NCI-H1105 treated with DMSO at 0.1 percent for 48 hours (cell line): ENCODE data around the gene COG7.
"Not testable (repeated sequence)": the region's sequence is repeated elsewhere in the genome, so short reads cannot be mapped to it uniquely, and the experiment has no call there.

ENCODE experiments used
- DNase-seq: peaks from one replicate; lab custom pipeline; 2025; lab: John Stamatoyannopoulos, UW

COG7 gene

DNA sequence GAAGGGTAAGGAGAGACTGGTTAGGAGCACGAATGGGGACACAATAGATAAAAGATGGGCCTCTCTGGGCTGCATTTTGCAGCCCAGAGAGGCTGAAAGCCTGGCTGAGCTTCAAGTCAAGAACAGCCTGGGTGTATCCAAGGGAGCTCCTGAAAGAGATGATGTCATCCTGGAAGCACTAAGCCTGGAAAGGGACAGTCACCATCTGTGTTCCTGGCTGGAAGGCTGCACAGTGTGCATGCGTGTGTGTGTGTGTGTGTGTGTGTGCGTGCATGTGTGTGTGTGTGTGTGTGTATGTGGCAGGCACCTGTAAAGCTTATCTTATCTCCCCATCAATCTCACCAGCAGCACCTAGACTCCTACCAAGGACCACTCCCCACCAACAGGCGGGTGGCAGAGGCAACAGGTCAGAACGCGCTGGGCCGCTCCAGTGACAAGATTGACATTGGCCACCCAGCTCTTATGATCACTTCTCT is 44.1 kb downstream of the COG7 start:
- DNase-seq: peak; percentile 63

DNA sequence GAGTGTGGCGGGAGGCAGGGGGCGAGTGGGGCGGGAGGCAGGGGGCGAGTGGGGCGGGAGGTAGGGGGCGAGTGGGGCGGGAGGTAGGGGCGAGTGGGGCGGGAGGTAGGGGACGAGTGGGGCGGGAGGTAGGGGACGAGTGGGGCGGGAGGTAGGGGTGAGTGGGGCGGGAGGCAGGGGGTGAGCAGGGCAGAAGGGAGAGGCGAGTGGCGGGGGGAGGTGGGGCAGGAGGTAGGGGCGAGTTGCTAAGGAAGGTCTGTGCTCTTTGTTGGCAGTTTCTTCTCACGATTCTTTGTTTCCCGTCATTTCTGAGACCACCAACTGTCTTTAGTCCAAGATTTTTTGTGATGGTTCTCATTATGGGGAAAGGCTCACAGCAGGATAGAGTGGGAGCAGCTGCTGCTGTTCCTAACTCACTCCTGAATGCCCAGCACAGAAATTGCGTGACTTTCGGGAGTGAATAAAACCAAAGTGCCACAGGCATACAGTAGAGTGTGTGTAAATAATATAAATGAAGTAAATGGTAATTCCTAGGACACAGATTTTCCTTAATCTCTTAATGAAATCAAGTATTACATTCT is 44.7 kb downstream of the COG7 start:
- DNase-seq: no peak

DNA sequence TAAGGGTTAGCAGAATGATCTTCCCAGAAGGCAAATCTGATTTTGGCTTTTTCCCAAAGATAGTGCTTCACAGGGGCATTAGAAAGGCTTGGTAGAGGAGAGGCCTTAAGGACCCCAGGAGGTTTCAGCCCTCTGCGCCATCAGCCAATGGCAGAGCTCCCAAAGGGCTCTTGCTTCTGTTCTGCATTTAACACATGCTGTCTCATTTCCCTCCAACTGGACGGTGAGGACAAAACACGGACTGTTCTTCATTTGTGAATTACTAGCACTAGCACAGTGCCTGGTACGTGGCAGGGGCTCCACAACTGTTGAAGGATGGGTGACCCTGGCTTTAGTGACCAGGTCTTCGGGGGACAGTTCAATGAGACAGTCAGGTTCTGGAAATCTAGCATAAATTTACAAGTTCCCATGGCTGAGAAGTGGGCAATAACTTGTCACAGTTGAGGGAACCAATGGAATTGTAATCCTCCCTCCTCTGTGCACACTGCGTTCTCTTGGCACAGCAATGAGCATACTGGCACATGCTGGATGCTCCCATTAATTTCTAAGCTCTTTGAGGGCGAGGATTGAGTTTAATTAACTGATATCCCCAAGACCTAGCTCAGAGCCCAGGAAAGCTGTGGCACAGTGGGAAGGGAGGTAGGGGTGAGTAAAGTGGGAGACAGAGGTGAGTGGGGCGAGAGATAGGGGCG is 45.4 kb downstream of the COG7 start:
- no peak for DNase-seq

DNA sequence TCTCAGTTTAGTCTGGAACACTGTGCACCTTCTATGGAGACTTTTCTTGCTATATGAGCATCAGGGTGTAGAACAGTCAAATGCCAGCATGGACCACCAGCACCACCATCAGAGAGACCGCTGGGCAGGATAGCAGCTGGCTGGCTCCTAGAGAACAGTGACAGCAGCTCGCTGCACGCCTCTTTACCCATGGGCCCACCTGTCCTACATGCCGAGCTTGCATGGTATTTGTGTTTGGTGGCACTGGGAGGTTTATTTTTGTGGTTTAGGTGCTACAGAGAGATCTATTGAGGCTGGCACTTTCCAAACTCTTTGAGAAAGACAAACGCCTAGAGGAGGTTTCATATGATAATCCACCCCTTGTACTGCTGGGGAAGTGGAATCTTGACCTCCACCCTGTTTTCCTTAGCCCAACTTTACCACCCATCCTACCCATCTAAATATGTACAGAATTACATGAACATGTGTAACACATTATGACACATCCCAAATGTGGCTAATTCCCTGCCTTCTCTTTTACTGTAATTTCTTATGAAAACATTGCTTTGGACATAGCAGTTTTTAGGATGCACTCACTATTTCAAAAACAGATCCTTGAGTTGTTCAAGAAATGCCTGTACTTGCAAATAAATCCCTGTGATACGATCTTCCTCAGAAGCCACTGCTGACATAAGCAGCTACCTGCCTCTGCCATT is 46.3 kb downstream of the COG7 start:
- DNase-seq: no peak

DNA sequence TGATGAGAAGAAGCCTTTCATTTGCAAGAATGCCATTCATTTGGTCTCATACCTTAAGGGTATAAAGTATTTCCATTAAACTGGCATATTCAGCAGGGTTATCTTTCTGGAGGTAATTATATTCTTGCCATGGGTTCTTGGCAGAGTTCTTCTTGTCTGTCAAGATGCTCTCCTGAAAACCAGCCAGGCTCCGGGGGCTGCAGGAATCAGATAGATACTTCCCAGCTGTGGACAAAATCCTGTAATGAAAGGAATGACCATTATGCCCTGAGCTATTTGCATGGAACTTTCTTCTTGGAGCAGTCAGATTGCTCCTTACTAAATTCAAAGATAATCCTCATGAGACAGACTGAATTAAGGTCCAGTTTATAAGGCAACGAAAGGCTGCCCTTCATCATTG is 47.0 kb downstream of the COG7 start:
- no peak for DNase-seq

DNA sequence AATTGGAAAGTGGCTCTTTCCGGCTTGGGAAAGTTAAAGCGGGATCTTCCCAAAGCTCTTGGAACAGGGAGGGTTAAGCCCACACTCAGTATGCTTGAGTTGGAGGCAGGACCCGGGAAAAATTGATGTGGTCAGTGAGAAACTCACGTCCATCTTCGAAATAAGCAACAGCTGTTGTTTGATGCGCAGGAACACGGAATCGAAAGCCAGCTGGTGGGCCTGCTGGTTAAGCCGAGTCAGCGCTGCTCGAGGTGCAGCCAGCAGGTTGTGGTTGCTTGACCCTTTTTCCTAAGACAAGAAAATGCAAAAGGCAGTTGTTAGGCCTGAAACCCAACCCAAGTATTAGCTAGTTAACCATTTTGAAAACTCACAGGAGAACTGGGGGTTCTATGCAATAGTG is 49.4 kb downstream of the COG7 start:
- no peak for DNase-seq

DNA sequence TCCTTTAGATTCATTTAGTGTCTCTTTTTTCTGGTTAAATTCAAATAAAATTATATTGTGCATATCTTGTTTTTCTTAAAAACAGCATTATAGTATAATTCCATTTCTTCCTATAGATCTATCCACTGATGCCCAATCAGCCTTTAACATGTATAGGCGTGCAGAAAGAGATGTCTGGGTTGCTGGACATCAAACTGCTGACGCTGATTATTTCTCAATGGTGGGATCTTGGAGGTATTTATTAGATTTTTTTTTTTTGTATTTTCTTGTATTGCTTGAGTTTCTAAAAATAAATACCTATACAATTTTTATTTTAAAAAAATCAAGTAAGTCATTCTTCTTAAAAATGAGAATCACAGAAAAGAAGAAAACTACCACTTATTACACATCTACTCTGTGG is 50.9 kb downstream of the COG7 start:
- no peak for DNase-seq

DNA sequence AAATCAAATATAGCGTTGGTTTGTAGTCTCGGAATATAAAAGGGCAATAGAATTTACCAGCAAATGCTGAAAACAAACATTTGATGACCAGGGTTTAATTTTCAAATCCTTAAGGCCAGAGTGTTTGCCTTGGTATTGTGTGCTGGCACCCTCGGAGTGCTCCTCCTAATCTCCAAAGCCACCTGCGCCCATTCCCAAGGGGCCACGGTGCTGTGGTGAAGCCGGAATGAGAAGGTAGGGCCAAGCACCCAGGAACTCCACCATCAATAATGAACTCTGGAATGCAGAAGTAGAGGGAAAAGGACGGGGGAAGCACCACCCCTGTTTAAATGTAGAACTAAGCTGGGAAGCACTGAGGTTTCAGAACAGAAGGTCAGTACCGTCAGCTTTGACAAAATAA is 51.9 kb downstream of the COG7 start:
- no peak for DNase-seq

DNA sequence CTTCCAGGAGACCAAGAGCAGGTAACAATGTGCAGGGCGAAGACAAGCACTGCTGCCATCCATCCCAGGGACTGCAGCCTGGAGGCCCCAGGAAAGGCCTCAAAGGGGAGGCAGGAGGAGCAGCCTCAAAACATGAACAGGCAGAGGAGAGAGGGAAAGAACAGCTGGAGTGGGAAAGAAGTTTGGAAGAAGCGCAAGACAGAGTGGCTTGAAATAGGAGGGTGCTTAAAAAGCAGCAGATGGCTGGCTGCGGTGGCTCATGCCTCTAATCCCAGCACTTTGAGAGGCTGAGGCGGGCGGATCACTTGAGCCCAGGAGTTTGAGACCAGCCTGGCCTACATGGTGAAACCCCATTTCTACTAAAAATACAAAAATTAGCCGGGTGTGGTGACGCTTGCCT is 52.5 kb downstream of the COG7 start:
- not testable (repeated sequence) for DNase-seq

DNA sequence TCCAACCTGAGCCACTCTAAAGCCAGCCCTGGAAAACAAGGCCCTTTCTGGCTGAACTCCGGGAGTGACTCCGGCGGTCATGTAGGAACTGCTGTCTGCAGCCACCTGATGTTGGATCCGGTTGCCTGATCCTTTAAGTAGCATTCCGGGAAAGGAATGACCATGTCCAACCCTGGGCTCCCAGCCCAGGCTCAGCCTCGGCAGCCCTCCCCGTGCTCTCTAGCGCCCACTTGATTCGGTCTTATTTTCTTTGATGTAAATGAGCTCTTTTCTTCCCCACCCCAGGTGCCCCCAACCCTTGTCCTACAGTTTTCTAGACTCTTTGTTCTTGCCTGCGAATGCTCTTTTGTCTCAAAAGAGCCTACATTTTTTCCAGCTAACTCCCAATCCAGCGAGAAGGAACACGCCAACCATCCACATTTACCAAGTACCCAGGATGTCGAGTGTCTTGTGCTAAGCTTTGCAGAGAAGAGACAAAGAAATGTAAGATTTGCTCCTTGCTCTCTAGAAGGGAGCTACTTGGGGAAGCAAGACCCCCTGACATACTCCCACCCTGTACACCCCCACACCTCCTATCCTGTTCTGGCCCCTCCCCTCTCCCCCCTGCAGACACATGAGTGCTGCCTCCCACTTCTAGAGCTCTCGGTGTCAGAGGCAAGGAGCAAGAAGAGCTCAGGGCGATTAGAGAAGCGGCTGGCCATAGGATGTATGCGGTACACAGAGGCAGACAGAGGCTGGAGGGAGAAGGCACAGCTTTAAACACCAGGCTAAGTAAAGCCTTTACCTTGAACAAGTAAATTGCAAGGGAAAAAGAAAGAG is 53.8 kb downstream of the COG7 start:
- DNase-seq: no peak

DNA sequence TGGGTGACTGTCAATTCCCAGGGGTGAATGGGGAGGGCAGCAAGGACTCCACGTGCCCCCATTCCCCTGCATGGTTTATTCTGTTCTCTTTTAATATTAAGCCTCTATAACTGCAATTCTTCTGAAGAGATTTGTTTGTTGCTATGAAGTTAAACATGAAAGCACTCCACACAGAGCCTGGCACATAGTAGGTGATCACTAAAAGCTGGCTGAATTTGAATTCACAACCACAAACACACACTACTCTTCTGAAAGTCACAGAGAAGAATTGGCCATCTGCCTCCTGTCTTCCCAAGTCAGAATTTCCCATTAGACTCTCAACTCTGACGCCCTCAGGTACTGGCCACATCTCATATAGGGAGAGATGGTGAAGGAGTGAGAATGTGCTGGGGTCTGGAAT is 55.5 kb downstream of the COG7 start:
- no peak for DNase-seq

DNA sequence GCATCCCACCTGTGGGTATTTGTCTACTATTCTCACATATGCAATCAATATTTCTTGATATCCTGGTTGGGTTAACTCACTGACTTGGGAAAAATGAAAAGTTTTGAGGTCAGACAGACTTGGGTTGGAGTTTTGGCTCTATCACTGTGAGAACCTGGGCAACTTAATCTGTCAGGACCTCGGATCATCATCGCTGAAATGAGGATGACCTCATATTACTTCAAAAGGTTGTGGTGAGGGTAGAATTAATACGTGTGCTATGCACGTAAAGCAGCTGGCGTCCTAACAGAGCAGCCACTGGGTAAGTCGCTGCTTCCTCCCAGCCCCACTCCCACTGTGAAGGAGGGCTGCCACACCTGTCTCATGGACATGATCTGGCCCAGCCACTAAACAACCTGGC is 57.3 kb downstream of the COG7 start:
- DNase-seq: no peak

DNA sequence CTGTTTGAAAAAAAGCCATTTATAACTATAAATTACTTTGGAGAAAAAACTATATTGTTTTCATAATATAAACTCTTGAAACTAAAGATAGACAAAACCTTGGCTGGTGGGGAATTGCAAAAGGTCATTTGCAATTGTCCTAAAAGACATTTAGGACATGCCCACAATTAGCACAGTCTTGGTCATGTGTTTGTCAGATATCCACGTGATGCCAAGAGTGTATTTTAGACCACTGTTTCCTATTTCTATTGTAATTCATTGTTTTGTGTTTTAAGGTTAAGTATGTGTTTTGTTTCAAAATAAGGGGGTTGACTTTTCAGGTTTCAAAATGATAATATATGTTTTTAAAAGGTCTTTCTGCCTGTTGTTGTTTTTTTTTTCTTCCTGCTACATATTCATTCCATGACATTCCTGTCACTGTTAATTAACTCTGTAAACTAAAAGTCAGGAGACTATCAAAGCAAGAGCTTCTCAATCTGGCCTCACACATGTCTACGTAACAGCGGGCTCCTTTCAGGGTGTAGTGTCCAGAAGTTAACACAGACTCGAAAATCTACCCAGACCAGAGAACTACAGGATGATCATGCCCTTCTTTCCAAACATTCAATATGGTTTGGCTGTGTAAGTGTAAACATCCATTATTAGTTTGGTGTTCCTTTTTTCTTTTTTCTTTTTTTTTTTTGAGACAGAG is 58.7 kb downstream of the COG7 start:
- no peak for DNase-seq

DNA sequence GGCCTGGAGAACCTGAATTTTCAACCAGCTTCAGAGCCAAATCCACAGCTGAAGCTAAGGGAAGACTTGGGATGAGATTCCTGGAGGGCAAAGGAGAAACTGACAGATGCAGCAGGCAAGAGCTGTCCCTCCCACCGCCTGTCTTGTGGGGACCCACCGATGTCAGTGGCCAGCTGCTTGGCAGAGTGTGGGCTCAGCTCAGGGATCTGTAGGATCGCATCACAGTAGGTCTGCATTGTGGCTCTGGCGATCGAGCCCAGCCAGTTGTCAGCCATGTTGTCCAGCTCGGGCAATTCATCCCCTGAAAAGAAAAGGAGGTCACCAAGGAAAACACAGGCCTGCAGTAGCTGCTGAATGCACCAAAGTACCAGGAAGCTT is 60.8 kb downstream of the COG7 start:
- DNase-seq: no peak

DNA sequence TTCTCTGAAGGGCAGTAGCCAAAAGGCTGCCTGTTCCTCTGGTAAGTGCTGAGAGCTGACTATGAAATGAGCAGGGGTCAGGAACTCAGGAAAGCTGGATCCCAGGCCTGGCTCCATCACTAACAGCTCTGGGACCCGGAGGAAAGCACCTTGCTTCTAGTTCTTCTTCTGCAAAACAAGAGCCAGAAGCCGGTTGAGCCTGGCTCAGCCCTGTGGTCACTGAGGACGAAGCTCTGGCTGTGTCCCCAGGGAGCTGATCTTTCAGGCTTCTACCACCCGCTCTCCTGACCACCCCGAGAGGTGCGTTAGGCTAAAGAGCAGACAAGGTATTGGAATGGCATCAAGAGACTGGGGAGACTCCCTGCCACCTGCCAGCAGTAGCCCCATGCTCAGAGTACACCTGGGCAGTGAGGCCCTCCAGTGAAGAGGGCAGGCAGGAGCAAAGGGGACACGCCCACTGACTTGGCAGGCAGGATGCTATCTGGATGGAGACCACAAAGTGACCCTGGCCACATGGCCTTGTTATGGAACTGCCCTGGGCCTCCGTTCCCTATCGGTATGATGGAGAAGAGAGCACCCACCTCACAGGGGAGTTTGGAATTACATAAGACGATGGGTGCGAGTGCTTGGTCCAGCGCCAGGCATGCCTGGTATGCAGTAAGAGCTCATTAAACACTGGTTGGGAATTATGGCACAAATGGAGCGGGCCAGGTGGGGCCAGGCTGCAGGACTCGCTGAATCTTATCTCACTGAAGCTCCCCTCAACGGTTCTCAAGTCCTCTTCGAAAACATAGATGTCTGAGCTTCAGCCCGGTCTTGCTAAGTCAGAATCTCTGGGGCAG is 61.4 kb downstream of the COG7 start:
- DNase-seq: no peak

DNA sequence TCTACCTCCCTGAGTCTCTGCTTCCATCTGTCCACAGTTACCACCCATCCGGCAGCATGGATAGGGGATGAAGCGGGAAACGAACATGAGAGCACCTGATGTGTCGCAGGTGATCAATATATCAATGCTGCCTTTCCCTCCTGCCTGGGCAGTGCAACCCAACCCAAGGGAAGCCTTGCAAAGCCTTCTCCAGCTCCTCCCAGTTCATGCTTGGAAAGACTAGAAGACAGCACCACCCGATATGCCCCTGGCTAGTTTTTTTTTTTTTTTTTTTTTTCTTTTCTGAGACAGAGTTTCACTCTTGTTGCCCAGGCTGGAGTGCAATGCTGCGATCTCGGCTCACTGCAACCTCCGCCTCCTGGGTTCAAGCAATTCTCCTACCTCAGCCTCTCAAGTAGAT is 63.1 kb downstream of the COG7 start:
- not testable (repeated sequence) for DNase-seq

DNA sequence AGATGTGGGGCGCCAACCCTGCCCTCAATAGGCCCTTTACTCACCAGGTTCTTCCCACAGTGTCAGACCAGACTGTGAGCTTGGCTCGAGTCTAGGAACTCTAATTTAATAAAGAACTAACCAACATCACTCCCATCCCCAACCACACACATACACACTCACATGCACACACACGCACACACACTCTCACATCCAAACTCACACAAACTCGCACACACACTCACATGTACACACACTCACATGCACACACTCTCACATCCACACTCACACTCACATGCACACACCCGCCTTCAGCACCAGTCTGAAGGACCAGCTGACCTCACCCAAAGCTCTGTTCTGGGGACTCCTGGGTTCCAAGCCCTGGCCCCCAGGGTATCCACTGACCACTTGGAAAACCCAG is 63.8 kb downstream of the COG7 start:
- no peak for DNase-seq

DNA sequence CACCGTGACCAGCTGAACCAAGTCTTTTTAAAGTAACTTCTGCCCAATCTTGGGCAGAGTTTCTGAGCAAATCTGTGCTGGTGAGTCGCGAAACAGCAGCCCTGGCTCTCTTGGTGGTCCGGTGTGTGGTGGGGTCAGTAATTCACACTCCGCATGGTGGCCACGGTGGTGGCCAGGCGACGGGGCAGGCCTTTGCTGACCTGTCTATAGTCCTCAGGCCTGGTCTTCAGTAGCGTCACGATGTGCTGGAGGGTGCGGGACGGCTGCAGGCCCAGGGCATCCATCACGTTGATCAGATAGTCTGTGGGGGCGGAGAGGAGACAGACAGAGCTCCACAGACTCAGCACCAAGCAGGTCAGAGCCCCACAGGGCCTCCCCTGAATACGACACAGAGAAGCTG is 64.2 kb downstream of the COG7 start:
- DNase-seq: no peak

DNA sequence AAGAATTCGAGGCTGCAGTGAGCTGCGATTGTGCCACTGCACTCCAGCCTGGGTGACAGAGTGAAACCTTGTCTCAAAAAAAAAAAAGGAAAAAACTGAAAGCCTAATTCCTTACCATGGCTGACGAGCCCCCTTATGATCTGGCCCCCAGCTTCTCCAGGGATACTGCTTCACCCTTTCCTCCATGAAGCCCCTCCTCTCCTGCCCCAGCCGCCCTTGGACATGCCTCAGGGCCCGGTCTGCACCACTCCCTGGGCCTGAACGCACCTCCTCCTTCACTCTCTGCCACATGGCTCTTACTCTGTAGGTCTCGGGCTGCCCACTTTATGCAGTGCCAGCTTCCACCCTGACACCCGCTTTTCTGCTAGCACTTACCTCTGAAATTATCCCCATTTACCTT is 65.3 kb downstream of the COG7 start:
- DNase-seq: no peak

DNA sequence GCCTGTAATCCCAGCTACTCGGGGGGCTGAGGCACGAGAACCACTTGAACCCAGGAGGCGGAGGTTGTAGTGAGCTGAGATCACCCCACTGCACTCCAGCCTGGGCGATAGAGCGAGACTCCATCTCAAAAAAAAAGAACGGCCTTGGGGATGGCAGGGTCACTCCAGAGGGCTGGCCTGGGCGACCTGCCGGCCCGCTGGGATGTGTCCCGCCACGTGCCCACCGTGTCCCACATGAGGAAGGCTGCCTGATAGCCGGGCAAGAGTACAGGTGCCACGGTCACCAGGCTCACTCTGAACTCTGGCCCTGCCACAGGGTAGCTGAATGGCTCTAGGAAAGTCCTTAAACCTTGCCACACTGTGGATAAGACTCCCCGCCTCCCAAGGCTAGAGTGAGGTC is 67.5 kb downstream of the COG7 start:
- DNase-seq: no peak

DNA sequence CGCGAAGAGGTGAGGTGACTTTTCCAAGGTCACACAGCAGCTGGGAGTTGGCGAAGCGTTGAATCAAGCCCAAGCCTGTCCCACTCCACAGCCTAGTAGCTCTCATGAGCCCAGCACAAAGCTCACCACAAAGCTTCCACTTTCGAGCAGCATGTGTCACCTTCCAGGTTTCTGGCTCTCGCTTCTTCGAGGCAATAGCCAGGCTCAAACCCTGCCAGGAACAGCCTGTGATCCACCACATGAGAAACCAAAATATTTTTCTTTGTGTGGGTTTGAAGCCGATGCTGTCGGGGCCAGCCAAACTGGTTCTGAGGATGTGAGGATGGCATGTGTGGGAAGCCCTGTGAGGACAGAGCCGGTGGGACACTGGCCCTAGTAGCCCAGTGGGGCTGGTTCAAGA is 68.1 kb downstream of the COG7 start:
- no peak for DNase-seq
